BJ (cell line): ENCODE measurements around the gene RAB39A. TPM values are rescaled to one million over a fixed set of nuclear protein-coding genes. Genes with fewer than 3 reads are reported as not detected.
"Not testable (repeated sequence)": the region's sequence is repeated elsewhere in the genome, so short reads cannot be mapped to it uniquely, and the experiment has no call there.

Source experiments
- CTCF ChIA-PET: fragments of 350-600 bp; formaldehyde crosslinking; extraction: SDS; loops from one replicate; lab custom pipeline; 2021; ENCODE audit warnings: antibody characterized with exemption, inconsistent platforms; lab: Yijun Ruan, JAX
- POLR2A ChIA-PET: fragments of 300-600 bp; sonication (Branson Sonifier 250); formaldehyde crosslinking; extraction: SDS; loops from one replicate; lab custom pipeline; 2021; ENCODE audit warnings: antibody characterized with exemption; lab: Charles Lee
- DNase-seq: peaks from one replicate; pipeline ENCODE4 v3.0.0-alpha.2; 2011; ENCODE audit warnings: low read depth
- H3K27me3 ChIP-seq: 2 replicates; pipeline ENCODE4 v1.6.0; 2011; ENCODE audit warnings: low read length; ENCODE audit not compliant: control insufficient read depth, insufficient read depth
- H3K36me3 ChIP-seq: 2 replicates; pipeline ENCODE4 v1.5.1; 2011; ENCODE audit warnings: low read length; ENCODE audit not compliant: control insufficient read depth, insufficient read depth
- H3K4me3 ChIP-seq: 2 replicates; pipeline ENCODE4 v1.5.1; 2011; ENCODE audit warnings: low read depth, mild to moderate bottlenecking, control low read depth, low read length
- CTCF ChIP-seq: IDR thresholded peaks from 2 replicates; pipeline ENCODE4 v1.5.1; 2011; ENCODE audit warnings: low read depth, mild to moderate bottlenecking, control low read depth, inconsistent platforms, low read length, moderate library complexity; ENCODE audit not compliant: insufficient read depth
- polyA plus RNA-seq: library from polyadenylated mRNA; depleted of rRNA; stranded (reverse); fragments of >200 nt; gene quantifications from 2 replicates; pipeline ENCODE4 v1.2.3, GENCODE V29; 2011

Gene RAB39A
- polyA plus RNA-seq, 1 experiment, result not detected

- no peak for DNase-seq
- Histone ChIP-seq H3K27me3 (peaks cover 7% of the 10 kb centered on the region), H3K36me3 (no peaks in the 10 kb centered on the region), H3K4me3 (no peak overlapping the region)
- POLR2A ChIA-PET, result no interaction called here
- CTCF ChIA-PET, result interaction anchor here (1.5 kb wide), 1 partner anchor 11 kb away, joined by 7 read pairs; no protein-coding TSS in a partner anchor
- no peak for TF ChIP-seq CTCF
Measured at GRCh38 chr11:107927559-107927958, 689 bp upstream of the RAB39A start.

GRCh38 chr11:107928767-107929507 lies 689 bp downstream of the RAB39A start:
- ChIA-PET POLR2A (no interaction called here), CTCF (no interaction called here)
- Histone ChIP-seq H3K27me3 (peaks cover 7% of the 10 kb centered on the region), H3K36me3 (no peaks in the 10 kb centered on the region), H3K4me3 (peak overlapping the region; percentile 18)
- no peak for TF ChIP-seq CTCF
- no peak for DNase-seq

GRCh38 chr11:107929611-107930200 lies 1.5 kb downstream of the RAB39A start:
- CTCF ChIA-PET, result no interaction called here
- Histone ChIP-seq H3K4me3 (no peak overlapping the region), H3K27me3 (peaks cover 7% of the 10 kb centered on the region), H3K36me3 (no peaks in the 10 kb centered on the region)
- POLR2A ChIA-PET, result no interaction called here
- TF ChIP-seq CTCF, result no peak
- DNase-seq, result no peak

- POLR2A ChIA-PET, result no interaction called here
- no peaks in the 10 kb centered on the region for H3K36me3 ChIP-seq
- CTCF ChIA-PET, result no interaction called here
- H3K4me3 ChIP-seq, result no peak overlapping the region
- DNase-seq, result no peak
- no peak for TF ChIP-seq CTCF
- peaks cover 7% of the 10 kb centered on the region for H3K27me3 ChIP-seq
Measured at GRCh38 chr11:107931206-107931605, 3.0 kb downstream of the RAB39A start.

- DNase-seq, result no peak
- Histone ChIP-seq H3K4me3 (no peak overlapping the region), H3K27me3 (no peaks in the 10 kb centered on the region), H3K36me3 (no peaks in the 10 kb centered on the region)
- TF ChIP-seq CTCF, result no peak
- ChIA-PET POLR2A (no interaction called here), CTCF (interaction anchor here (0.6 kb wide), 1 partner anchor 884 kb away, joined by 3 read pairs; no protein-coding TSS in a partner anchor)
Measured at GRCh38 chr11:107947904-107948303, 19.7 kb downstream of the RAB39A start.

- CTCF ChIA-PET, result interaction anchor here (0.6 kb wide), 1 partner anchor 885 kb away, joined by 3 read pairs; no protein-coding TSS in a partner anchor
- POLR2A ChIA-PET, H3K36me3 ChIP-seq, H3K4me3 ChIP-seq, H3K27me3 ChIP-seq, DNase-seq: not testable (repeated sequence)
Measured at GRCh38 chr11:107948328-107948727, 20.1 kb downstream of the RAB39A start.
